Measurements from ENCODE around the gene FMO2.

- TF ChIP-seq CTCF (IDR thresholded peaks at IDR 0.05; ENCODE audit: low read depth, low read length, poor library complexity, severe bottlenecking) (peak; percentile 78), EZH2phosphoT487 (IDR thresholded peaks at IDR 0.05; ENCODE audit: borderline replicate concordance, low read length) (no peak)
These were observed 60.5 kb downstream of the FMO2 start for GRCh38 chr1:171245458-171246064.
